GM12872 (cell line): Measurements from ENCODE around the gene SYS1.

Source experiments
- TF ChIP-seq, protein P1 (sequence below): IDR thresholded peaks from 3 replicates; pipeline ENCODE4 v1.5.1; 2011; ENCODE audit warnings: low read depth, mild to moderate bottlenecking, low read length, moderate library complexity; ENCODE audit not compliant: insufficient read depth

The SYS1 gene

DNA sequence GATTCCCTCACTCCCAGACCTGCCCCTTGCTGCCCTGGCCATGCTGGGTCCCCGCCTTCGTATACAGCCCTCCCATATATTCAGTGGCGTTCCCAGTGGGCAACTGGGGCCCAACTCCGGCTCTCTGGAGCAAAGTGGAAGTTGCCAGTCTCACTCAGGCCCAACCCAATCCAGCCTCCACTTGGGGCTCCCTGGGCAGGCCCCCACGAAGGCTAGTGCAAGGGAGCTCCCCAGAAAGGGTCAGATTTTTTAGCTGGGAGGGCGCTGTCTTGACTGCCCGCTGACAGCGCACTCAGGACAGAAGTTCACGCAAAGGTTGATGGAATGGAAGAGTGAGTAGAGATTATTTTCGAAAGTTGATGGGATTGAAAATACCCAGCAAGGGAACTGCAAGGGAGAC lies 9.3 kb downstream of the SYS1 start:
- TF ChIP-seq, protein P1, sequence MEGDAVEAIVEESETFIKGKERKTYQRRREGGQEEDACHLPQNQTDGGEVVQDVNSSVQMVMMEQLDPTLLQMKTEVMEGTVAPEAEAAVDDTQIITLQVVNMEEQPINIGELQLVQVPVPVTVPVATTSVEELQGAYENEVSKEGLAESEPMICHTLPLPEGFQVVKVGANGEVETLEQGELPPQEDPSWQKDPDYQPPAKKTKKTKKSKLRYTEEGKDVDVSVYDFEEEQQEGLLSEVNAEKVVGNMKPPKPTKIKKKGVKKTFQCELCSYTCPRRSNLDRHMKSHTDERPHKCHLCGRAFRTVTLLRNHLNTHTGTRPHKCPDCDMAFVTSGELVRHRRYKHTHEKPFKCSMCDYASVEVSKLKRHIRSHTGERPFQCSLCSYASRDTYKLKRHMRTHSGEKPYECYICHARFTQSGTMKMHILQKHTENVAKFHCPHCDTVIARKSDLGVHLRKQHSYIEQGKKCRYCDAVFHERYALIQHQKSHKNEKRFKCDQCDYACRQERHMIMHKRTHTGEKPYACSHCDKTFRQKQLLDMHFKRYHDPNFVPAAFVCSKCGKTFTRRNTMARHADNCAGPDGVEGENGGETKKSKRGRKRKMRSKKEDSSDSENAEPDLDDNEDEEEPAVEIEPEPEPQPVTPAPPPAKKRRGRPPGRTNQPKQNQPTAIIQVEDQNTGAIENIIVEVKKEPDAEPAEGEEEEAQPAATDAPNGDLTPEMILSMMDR = no peak

DNA sequence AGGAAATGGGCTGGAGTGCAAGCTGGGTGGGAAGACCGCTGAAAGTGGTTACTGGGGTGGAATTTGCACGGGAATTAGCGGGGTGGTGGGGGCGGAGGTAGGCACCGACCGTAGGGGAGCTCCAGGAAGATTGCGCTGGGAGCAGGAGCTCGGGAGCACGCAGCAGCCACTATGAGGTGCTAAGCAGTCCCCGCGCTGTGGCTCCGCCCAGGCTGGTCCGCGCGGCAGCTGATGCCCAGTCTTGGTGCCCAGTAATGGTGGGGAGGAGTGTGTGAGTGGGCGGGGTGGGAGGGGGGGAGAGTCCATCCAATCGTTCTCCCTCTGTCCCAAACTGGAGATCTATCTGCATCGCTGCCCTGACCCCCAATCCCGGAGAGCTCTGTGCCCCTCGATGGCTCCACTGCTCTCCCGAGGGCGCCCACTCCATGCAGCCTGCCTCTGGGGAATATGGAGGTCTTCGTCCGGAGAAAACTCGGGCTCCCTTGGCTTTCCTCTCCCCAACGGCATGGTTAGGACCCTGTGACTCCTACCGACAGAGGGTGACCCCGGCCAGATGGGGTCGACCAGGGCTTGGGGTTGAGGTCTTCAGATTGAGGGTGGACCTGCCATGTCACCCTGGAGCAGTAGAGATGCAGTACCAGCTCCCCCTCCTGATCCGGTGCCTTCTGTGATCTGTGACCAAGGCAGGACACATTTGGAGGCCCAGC lies 9.8 kb downstream of the SYS1 start:
- TF ChIP-seq, protein P1 = no peak

GRCh38 chr20:45373353-45374100 lies 10.6 kb downstream of the SYS1 start:
- TF ChIP-seq, protein P1 = peak; percentile 93

- TF ChIP-seq, protein P1 = no peak
Observed at GRCh38 chr20:45374101-45374467, 11.1 kb downstream of the SYS1 start.

DNA sequence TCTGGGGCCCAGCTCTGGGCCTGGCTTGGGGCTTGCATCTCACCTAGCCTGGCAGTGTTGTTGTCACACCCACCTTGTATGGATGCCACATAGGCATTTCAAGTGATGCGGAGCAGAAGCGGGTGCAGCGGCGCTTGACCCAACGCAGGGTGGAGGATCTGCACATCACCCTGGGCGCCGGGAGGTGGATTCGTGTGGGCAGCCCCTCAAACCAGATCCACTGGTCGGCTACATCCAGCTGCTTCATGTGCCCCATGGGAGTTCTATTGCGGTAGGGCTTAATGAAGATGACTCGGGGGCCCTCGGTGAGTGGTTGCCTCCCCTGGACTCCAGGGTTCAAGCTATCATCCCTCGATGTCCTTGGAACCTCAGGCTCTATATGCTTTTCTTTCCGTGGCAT lies 12.0 kb downstream of the SYS1 start:
- TF ChIP-seq, protein P1 = no peak

GRCh38 chr20:45377269-45377668 lies 14.3 kb downstream of the SYS1 start:
- TF ChIP-seq, protein P1 = no peak

DNA sequence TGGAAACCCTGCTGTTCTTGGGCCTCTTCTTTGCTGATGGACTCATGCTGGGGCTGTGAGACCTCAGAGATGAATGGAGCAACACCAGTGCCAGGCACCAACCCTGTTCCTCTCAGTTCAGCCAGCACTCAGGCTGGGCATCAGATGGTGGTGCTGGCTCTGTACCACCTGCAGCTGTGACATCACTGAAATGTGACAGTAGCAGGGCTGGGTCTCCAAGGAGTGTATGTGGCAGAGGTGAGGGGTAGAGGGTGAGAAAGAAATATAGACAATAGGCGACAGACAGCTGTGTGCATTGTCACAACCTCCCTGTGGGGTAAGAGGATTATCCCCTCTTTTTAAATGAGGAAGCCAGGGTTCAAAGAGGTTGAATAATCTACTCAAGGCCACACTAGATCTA lies 15.2 kb downstream of the SYS1 start, which contains the start of gene TP53TG5:
TP53TG5 (minus strand) TSS at position 135 of the 400 bp plus-strand sequence; CDS start at position 46, 89 bp downstream.
- TF ChIP-seq, protein P1 = no peak
